ENCODE measurements around the gene ZNF423.
A peak's percentile ranks its signal among the peaks of the same experiment; 100 is the strongest.

- TF ChIP-seq CTCF (IDR thresholded peaks at IDR 0.05; ENCODE audit: borderline replicate concordance, extremely low read depth, low read length, poor library complexity, severe bottlenecking) (peak; percentile 37), EZH2 (IDR thresholded peaks at IDR 0.05; ENCODE audit: borderline replicate concordance, low read depth, low read length, severe bottlenecking) (no peak)
Measured at GRCh38 chr16:49704586-49705155, 151.2 kb downstream of the ZNF423 start.
